H9 (cell line): ENCODE results near the gene SLC4A7. TPM values are rescaled to one million over a fixed set of nuclear protein-coding genes. Genes with fewer than 3 reads are reported as not detected.

ENCODE experiments used
- DNase-seq: peaks from one replicate; pipeline ENCODE4 v3.0.0-alpha.2; 2017
- H2AFZ ChIP-seq: one replicate; pipeline ENCODE4 v1.6.1; 2013; ENCODE audit warnings: mild to moderate bottlenecking, low read length, control low read depth, moderate library complexity
- H2AK5ac ChIP-seq: 2 replicates; pipeline ENCODE4 v1.6.1; 2013; ENCODE audit warnings: low read length, control low read depth, mixed read lengths; ENCODE audit not compliant: insufficient read length
- H2BK120ac ChIP-seq: one replicate; pipeline ENCODE4 v1.6.1; 2013; ENCODE audit warnings: low read depth, mild to moderate bottlenecking, low read length, control low read depth, inconsistent platforms; ENCODE audit not compliant: poor library complexity, severe bottlenecking
- H2BK12ac ChIP-seq: 2 replicates; pipeline ENCODE4 v1.6.1; 2013; ENCODE audit warnings: low read length, control low read depth, mixed read lengths, low read depth; ENCODE audit not compliant: insufficient read length
- H2BK15ac ChIP-seq: 2 replicates; pipeline ENCODE4 v1.6.1; 2013; ENCODE audit warnings: low read depth, low read length, control low read depth
- H2BK20ac ChIP-seq: one replicate; pipeline ENCODE4 v1.6.1; 2013; ENCODE audit warnings: low read depth, mild to moderate bottlenecking, low read length, control low read depth, inconsistent platforms; ENCODE audit not compliant: poor library complexity, severe bottlenecking
- H2BK5ac ChIP-seq: 2 replicates; pipeline ENCODE4 v1.6.1; 2013; ENCODE audit warnings: low read length, control low read depth, mixed read lengths; ENCODE audit not compliant: insufficient read length
- H3K14ac ChIP-seq: 2 replicates; pipeline ENCODE4 v1.6.1; 2013; ENCODE audit warnings: low read length, control low read depth; ENCODE audit not compliant: insufficient read depth
- H3K18ac ChIP-seq: 2 replicates; pipeline ENCODE4 v1.6.1; 2013; ENCODE audit warnings: low read depth, mild to moderate bottlenecking, mixed read lengths, low read length, control low read depth; ENCODE audit not compliant: insufficient read length
- H3K23ac ChIP-seq: 2 replicates; pipeline ENCODE4 v1.6.1; 2013; ENCODE audit warnings: low read length, control low read depth, mixed read lengths, low read depth; ENCODE audit not compliant: insufficient read length
- H3K23me2 ChIP-seq: 2 replicates; pipeline ENCODE4 v1.6.1; 2013; ENCODE audit warnings: low read depth, mild to moderate bottlenecking, mixed read lengths, low read length, control low read depth; ENCODE audit not compliant: insufficient read length, poor library complexity, severe bottlenecking
- H3K27ac ChIP-seq: 2 replicates; pipeline ENCODE4 v1.5.1; 2013; ENCODE audit warnings: low read length, control low read depth, mixed read lengths, low read depth; ENCODE audit not compliant: insufficient read length
- H3K27me3 ChIP-seq: 2 replicates; pipeline ENCODE4 v1.6.1; 2013; ENCODE audit warnings: low read length, control low read depth, inconsistent platforms; ENCODE audit not compliant: insufficient read depth
- H3K4ac ChIP-seq: 2 replicates; pipeline ENCODE4 v1.6.1; 2013; ENCODE audit warnings: low read depth, mild to moderate bottlenecking, control low read depth, inconsistent platforms, low read length, moderate library complexity
- H3K4me1 ChIP-seq: 2 replicates; pipeline ENCODE4 v1.6.1; 2013; ENCODE audit warnings: low read length, control low read depth, inconsistent platforms; ENCODE audit not compliant: insufficient read depth
- H3K4me2 ChIP-seq: 2 replicates; pipeline ENCODE4 v1.6.1; 2013; ENCODE audit warnings: low read length, control low read depth, mixed read lengths; ENCODE audit not compliant: insufficient read length, insufficient read depth
- H3K56ac ChIP-seq: 2 replicates; pipeline ENCODE4 v1.6.1; 2013; ENCODE audit warnings: low read depth, mild to moderate bottlenecking, mixed read lengths, low read length, control low read depth; ENCODE audit not compliant: insufficient read length
- H3K79me1 ChIP-seq: 2 replicates; pipeline ENCODE4 v1.6.1; 2013; ENCODE audit warnings: low read depth, mild to moderate bottlenecking, moderate library complexity, low read length, control low read depth, inconsistent platforms; ENCODE audit not compliant: insufficient read depth, poor library complexity, severe bottlenecking
- H3K79me2 ChIP-seq: 2 replicates; pipeline ENCODE4 v1.6.1; 2013; ENCODE audit warnings: low read length, control low read depth, inconsistent platforms; ENCODE audit not compliant: insufficient read depth
- H3K9ac ChIP-seq: 2 replicates; pipeline ENCODE4 v1.6.1; 2013; ENCODE audit warnings: low read length, control low read depth, mixed read lengths; ENCODE audit not compliant: insufficient read length; ENCODE audit errors: extremely low read depth
- H3K9me3 ChIP-seq: one replicate; pipeline ENCODE4 v1.6.1; 2013; ENCODE audit warnings: low read depth, low read length, inconsistent platforms; ENCODE audit not compliant: control insufficient read depth
- H3T11ph ChIP-seq: one replicate; pipeline ENCODE4 v1.6.1; 2013; ENCODE audit warnings: mild to moderate bottlenecking, low read length, control low read depth, inconsistent platforms
- H4K20me1 ChIP-seq: one replicate; pipeline ENCODE4 v1.6.1; 2013; ENCODE audit not compliant: control insufficient read depth, insufficient read length, insufficient read depth
- H4K5ac ChIP-seq: 2 replicates; pipeline ENCODE4 v1.6.1; 2013; ENCODE audit warnings: low read depth, mild to moderate bottlenecking, mixed read lengths, low read length, control low read depth; ENCODE audit not compliant: insufficient read length
- H4K8ac ChIP-seq: replicated peaks from 2 replicates; pipeline ENCODE4 v1.6.1; 2013; ENCODE audit warnings: low read length, control low read depth, mixed read lengths, low read depth; ENCODE audit not compliant: insufficient read length
- H4K91ac ChIP-seq: 2 replicates; pipeline ENCODE4 v1.6.1; 2013; ENCODE audit warnings: low read depth, mild to moderate bottlenecking, moderate library complexity, mixed read lengths, low read length, control low read depth; ENCODE audit not compliant: insufficient read length
- H3K27ac Mint-ChIP-seq, 3 experiments: 2 replicates in 2 of 3; 3 replicates in 1 of 3; pipeline ENCODE4 v1.8.0; 2020 to 2021; ENCODE audit warnings: mixed read lengths in 3 of 3, mild to moderate bottlenecking in 1 of 3, moderate library complexity in 1 of 3
- H3K27me3 Mint-ChIP-seq: 2 replicates; pipeline ENCODE4 v1.8.0; 2021; ENCODE audit warnings: low read depth, mild to moderate bottlenecking, moderate library complexity, mixed read lengths
- H3K36me3 Mint-ChIP-seq, 3 experiments: 2 replicates in 2 of 3; 3 replicates in 1 of 3; pipeline ENCODE4 v1.8.0; 2020 to 2021; ENCODE audit warnings: low read depth in 3 of 3, mixed read lengths in 3 of 3; ENCODE audit not compliant: insufficient read depth in 1 of 3
- H3K4me1 Mint-ChIP-seq, 2 experiments: 2 replicates each; pipeline ENCODE4 v1.8.0; 2020; ENCODE audit warnings: mixed read lengths in 2 of 2
- H3K4me3 Mint-ChIP-seq, 2 experiments: 2 replicates in 1 of 2; 3 replicates in 1 of 2; pipeline ENCODE4 v1.8.0; 2020 to 2021; ENCODE audit warnings: mild to moderate bottlenecking in 2 of 2, mixed read lengths in 2 of 2, moderate library complexity in 1 of 2
- H3K9me3 Mint-ChIP-seq, 2 experiments: 2 replicates in 1 of 2; 3 replicates in 1 of 2; pipeline ENCODE4 v1.8.0; 2020; ENCODE audit warnings: mild to moderate bottlenecking in 2 of 2, mixed read lengths in 2 of 2, moderate library complexity in 1 of 2
- WGBS: extraction: QIAGEN DNeasy Blood & Tissue Kit; methylation state at CpG from one replicate; pipeline ENCODE4 v1.1.7; 2013; ENCODE audit warnings: missing lambda C conversion rate, low lambda C conversion rate, mixed read lengths; ENCODE audit not compliant: insufficient read length; ENCODE audit errors: extremely low coverage; 5-methylcytosine and 5-hydroxymethylcytosine counted together
- total RNA-seq: library from RNA; stranded (reverse); gene quantifications from 2 replicates; pipeline ENCODE4 v1.2.1, GENCODE V29; 2021
- TF ChIP-seq, protein P1 (sequence below): fragments of 200-600 bp; sonication (generic); conservative IDR thresholded peaks from 3 replicates; pipeline ENCODE4 v1.8.0; 2021; ENCODE audit warnings: antibody characterized with exemption, mild to moderate bottlenecking

SLC4A7 gene
- total RNA-seq, 1 experiment from 2014 or later: 46.1 TPM

DNA sequence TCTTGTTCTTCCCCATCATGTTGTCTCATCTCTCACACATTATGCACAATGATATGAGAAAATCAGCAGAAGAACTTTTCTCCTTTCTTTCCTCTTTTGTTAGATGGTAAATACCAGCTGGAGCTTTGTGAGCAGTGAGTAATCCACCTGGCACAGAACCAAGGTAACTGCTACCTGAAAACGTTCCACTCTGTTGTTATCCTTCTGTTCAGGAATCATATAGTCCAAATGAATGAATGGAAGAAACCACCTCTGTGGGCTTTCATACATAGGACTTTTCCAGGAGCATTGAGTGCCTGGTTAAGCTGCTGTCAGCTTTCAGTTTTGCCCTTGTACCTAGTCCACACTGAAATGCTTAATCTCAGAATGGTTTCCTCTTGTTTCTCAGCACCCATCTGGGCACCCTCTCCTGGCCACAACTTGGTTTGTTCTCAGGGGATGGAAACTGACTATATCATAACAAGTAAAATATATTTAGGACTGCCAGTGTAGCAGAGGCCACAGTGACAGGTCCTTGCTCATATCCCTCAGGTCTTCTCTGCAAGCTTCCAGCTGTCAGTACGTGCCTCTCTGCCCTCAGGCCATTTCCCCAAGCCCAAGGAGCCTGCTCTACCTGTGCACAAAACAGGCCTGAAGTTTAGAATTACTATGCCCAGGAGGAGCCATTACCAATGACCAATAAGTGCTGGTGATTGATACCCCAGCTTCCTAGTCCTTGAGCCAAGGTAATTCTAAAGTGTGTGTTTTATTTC is 23.5 kb upstream of the SLC4A7 start:
- no peaks in the 10 kb centered on the region for H3K79me1 ChIP-seq
- no peak overlapping the region for H3K56ac ChIP-seq
- H2BK15ac ChIP-seq: no peak overlapping the region
- TF ChIP-seq, protein P1, sequence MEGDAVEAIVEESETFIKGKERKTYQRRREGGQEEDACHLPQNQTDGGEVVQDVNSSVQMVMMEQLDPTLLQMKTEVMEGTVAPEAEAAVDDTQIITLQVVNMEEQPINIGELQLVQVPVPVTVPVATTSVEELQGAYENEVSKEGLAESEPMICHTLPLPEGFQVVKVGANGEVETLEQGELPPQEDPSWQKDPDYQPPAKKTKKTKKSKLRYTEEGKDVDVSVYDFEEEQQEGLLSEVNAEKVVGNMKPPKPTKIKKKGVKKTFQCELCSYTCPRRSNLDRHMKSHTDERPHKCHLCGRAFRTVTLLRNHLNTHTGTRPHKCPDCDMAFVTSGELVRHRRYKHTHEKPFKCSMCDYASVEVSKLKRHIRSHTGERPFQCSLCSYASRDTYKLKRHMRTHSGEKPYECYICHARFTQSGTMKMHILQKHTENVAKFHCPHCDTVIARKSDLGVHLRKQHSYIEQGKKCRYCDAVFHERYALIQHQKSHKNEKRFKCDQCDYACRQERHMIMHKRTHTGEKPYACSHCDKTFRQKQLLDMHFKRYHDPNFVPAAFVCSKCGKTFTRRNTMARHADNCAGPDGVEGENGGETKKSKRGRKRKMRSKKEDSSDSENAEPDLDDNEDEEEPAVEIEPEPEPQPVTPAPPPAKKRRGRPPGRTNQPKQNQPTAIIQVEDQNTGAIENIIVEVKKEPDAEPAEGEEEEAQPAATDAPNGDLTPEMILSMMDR: no peak
- no peaks in the 10 kb centered on the region for H3K27me3 Mint-ChIP-seq
- no peak overlapping the region for H4K8ac ChIP-seq
- H4K5ac ChIP-seq: no peak overlapping the region
- no peaks in the 10 kb centered on the region for H3K36me3 Mint-ChIP-seq
- peaks cover 8% of the 10 kb centered on the region for H3K4me1 ChIP-seq
- H3K4me3 Mint-ChIP-seq: no peak overlapping the region
- H3K9me3 Mint-ChIP-seq: peaks cover 0 to 2% of the 10 kb centered on the region in 2 experiments; a peak in 2 of 5 replicates
- no peak overlapping the region for H3K14ac ChIP-seq
- no peak overlapping the region for H3K18ac ChIP-seq
- WGBS: no CpG with 5 or more reads among the region's 2 CpGs
- no peaks in the 10 kb centered on the region for H3K27me3 ChIP-seq
- H3K9ac ChIP-seq: no peak overlapping the region
- H3K27ac Mint-ChIP-seq: peak overlapping the region in 1 of 3 experiments; percentile 12; a peak in 1 of 7 replicates
- no peak overlapping the region for H3K27ac ChIP-seq
- no peak for DNase-seq
- no peak overlapping the region for H2BK120ac ChIP-seq
- no peak overlapping the region for H2BK20ac ChIP-seq
- H4K91ac ChIP-seq: no peak overlapping the region
- no peaks in the 10 kb centered on the region for H3K9me3 ChIP-seq
- no peak overlapping the region for H2AK5ac ChIP-seq
- no peak overlapping the region for H3K4me2 ChIP-seq
- H2BK12ac ChIP-seq: no peak overlapping the region
- H2BK5ac ChIP-seq: no peak overlapping the region
- H3K23ac ChIP-seq: no peak overlapping the region
- H4K20me1 ChIP-seq: no peaks in the 10 kb centered on the region
- H3T11ph ChIP-seq: no peak overlapping the region
- peaks cover 19 to 23% of the 10 kb centered on the region in 2 experiments for H3K4me1 Mint-ChIP-seq
- H3K23me2 ChIP-seq: no peaks in the 10 kb centered on the region
- H2AFZ ChIP-seq: no peak overlapping the region
- no peak overlapping the region for H3K4ac ChIP-seq
- no peaks in the 10 kb centered on the region for H3K79me2 ChIP-seq
